ENCODE results near the gene GAL3ST1. TPM values are rescaled to one million over a fixed set of nuclear protein-coding genes. Genes with fewer than 3 reads are reported as not detected.

GAL3ST1 gene
- total RNA-seq, 1 donor: not detected

GRCh38 chr22:30535182-30535581 is 39.3 kb downstream of the GAL3ST1 start:
- DNase-seq (ENCODE audit: low read depth): no peak
- TF ChIP-seq, protein P1, sequence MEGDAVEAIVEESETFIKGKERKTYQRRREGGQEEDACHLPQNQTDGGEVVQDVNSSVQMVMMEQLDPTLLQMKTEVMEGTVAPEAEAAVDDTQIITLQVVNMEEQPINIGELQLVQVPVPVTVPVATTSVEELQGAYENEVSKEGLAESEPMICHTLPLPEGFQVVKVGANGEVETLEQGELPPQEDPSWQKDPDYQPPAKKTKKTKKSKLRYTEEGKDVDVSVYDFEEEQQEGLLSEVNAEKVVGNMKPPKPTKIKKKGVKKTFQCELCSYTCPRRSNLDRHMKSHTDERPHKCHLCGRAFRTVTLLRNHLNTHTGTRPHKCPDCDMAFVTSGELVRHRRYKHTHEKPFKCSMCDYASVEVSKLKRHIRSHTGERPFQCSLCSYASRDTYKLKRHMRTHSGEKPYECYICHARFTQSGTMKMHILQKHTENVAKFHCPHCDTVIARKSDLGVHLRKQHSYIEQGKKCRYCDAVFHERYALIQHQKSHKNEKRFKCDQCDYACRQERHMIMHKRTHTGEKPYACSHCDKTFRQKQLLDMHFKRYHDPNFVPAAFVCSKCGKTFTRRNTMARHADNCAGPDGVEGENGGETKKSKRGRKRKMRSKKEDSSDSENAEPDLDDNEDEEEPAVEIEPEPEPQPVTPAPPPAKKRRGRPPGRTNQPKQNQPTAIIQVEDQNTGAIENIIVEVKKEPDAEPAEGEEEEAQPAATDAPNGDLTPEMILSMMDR (IDR thresholded peaks at IDR 0.05; ENCODE audit: insufficient read depth, low read length): no peak
- H3K4me3 ChIP-seq (ENCODE audit: low read depth, low read length): no peak overlapping the region

DNA sequence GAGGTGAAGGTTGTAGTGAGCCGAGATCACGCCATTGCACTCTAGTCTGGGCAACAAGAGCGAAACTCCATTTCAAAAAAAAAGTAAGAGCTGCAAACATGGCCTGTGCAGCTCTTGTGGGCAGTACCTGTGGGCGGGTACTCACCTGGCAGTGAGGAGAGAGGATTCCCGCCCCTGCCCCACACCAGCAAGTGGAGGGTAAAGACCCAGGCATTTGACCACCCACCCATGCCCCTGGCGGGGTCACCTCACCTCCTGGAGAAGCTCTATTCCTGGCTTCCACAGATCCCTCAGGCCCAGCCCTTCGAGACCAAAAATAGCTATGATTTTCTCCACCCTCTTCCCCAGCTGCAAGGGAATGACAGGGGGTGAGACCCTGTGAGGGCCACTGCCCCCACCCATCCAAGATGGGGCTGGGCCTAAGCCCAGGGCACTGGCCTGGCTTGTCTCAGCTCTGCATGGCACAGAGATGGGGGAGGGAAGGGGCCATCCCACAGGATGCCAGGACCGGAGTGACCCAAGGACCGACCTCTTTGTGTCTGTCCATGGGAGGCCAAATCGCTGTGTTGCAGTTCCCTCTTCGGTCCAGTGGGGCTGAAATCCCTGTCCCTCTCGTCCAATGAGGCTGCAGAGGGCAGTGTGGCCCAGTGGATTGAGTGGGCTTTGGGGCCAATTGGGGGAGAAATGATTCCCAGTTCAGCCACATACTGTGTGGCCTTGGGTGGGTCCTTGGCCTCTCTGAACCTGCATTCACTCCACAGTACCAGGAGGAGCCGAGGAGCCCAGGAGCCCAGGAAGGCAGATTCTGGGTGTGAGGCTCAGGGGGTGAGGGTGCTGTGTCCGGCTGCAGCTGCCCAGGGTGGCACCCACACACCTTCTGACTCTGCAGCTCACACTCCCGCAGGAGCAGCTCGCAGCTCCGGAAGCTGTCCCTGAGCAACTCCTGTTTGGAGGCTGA is 42.5 kb downstream of the GAL3ST1 start:
- no peak overlapping the region for H3K4me3 ChIP-seq (ENCODE audit: low read depth, low read length)
- DNase-seq (ENCODE audit: low read depth): no peak
- TF ChIP-seq, protein P1 (IDR thresholded peaks at IDR 0.05; ENCODE audit: insufficient read depth, low read length): no peak

- DNase-seq (ENCODE audit: low read depth): no peak
- TF ChIP-seq, protein P1 (IDR thresholded peaks at IDR 0.05; ENCODE audit: insufficient read depth, low read length): no peak
- H3K4me3 ChIP-seq (ENCODE audit: low read depth, low read length): no peak overlapping the region
These were observed 47.8 kb downstream of the GAL3ST1 start for GRCh38 chr22:30526656-30527055.

GRCh38 chr22:30523646-30524489 is 50.6 kb downstream of the GAL3ST1 start:
- TF ChIP-seq, protein P1 (IDR thresholded peaks at IDR 0.05; ENCODE audit: insufficient read depth, low read length): no peak
- DNase-seq (ENCODE audit: low read depth): no peak
- no peak overlapping the region for H3K4me3 ChIP-seq (ENCODE audit: low read depth, low read length)

GRCh38 chr22:30521368-30522156 is 52.9 kb downstream of the GAL3ST1 start:
- no peak for DNase-seq (ENCODE audit: low read depth)
- no peak overlapping the region for H3K4me3 ChIP-seq (ENCODE audit: low read depth, low read length)
- TF ChIP-seq, protein P1 (IDR thresholded peaks at IDR 0.05; ENCODE audit: insufficient read depth, low read length): no peak

- no peak overlapping the region for H3K4me3 ChIP-seq (ENCODE audit: low read depth, low read length)
- DNase-seq (ENCODE audit: low read depth): no peak
- TF ChIP-seq, protein P1 (IDR thresholded peaks at IDR 0.05; ENCODE audit: insufficient read depth, low read length): no peak
These were observed 54.5 kb downstream of the GAL3ST1 start for GRCh38 chr22:30519842-30520425.

Measured in fibroblast of the aortic adventitia (primary cell).